ENCODE results near the gene TRMT10A. TPM values are rescaled to one million over a fixed set of nuclear protein-coding genes. Genes with fewer than 3 reads are reported as not detected.

TRMT10A gene
- total RNA-seq, 4 donors from 2014 or later, result 6.0 to 9.0 (median 6.2) TPM

DNA sequence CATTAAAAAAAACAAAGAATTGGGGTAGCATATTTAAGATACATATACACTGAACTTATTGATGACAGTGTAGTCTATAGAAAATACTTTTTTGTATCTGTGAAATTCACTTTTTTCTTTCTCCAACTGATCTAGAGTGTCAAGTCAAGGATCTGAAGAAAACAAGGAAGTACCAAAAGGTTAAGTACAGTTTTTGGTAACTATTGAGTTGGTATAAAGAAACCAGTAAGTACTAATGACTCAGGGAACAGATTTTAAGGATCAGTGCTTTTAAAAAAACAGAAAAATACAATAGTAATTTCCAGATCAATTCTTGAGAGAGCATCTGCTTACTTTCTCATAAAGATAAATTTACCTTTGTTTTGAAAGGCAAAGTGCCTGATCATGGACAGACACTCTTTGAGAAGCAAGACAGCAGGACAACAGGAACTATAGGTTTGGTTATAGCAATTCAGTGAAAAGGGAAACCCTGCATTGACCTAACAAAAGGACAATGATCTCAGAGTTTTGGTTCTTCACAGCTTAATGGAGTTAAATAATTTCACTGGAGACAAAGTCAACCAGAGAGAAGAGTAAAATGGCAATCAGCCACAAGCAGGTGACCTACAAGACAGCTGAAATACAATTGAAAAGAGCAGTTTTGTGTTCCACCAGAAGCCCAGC lies 23.4 kb downstream of the TRMT10A start:
- TF ChIP-seq, protein P1, sequence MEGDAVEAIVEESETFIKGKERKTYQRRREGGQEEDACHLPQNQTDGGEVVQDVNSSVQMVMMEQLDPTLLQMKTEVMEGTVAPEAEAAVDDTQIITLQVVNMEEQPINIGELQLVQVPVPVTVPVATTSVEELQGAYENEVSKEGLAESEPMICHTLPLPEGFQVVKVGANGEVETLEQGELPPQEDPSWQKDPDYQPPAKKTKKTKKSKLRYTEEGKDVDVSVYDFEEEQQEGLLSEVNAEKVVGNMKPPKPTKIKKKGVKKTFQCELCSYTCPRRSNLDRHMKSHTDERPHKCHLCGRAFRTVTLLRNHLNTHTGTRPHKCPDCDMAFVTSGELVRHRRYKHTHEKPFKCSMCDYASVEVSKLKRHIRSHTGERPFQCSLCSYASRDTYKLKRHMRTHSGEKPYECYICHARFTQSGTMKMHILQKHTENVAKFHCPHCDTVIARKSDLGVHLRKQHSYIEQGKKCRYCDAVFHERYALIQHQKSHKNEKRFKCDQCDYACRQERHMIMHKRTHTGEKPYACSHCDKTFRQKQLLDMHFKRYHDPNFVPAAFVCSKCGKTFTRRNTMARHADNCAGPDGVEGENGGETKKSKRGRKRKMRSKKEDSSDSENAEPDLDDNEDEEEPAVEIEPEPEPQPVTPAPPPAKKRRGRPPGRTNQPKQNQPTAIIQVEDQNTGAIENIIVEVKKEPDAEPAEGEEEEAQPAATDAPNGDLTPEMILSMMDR (IDR thresholded peaks at IDR 0.05; ENCODE audit: low read depth), result no peak

DNA sequence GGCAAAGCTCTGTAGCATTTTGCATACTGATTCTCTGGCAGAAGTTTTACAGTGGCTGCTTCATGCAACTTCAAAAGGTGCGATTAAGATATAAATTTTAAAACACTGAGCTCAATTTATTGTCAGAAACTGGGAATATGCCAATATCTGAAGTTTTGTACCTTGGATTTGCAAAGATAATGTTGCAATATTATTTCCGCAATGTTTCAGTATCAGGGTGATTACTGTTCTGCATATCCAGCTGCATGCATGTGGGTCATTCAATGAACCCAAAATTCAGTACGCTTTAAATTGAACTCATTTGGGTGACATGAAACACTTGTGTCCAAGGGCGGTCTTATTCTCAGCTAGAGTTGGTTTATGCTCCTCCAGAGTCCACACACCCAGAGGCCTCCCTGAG lies 26.2 kb downstream of the TRMT10A start:
- TF ChIP-seq, protein P1 (IDR thresholded peaks at IDR 0.05; ENCODE audit: low read depth), result no peak

DNA sequence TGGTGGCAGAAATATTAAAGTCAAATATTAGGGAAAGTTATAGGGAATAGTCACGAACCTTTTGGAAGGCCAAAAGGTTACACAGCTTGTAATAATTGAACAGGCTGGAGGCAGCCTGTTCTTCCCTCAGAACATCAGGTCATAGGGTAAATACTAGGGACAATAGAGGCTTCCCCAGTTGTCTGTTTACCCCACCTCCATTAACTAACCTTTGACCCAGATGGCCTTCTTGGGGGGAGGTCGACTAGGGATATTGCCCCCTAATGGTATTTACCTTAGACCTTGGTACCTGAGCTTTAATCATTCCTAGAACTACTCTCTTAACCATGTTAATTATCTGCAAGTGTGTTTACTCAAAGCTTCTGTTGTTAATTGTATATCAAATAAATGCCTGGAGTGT lies 27.0 kb downstream of the TRMT10A start:
- TF ChIP-seq, protein P1 (IDR thresholded peaks at IDR 0.05; ENCODE audit: low read depth), result no peak

DNA sequence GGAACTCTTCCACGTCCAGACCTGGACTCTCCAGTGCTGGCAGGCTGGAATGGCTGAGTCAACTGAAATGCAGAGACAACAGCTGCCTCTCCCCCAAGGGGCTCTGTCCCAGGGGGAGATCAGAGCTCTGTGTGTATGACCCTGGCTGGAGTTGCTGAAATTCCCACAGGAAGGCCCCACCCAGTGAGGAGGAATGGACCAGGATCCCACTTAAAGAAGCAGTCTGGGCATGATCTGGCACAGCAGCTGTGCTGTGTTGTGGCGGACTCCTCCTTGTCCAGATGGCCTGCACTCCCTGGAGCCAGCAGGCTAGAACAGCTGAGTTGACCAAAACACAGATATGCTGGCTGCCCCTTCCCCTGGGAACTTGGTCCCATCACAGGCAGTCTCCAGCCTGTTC lies 27.6 kb downstream of the TRMT10A start:
- TF ChIP-seq, protein P1 (IDR thresholded peaks at IDR 0.05; ENCODE audit: low read depth), result no peak

DNA sequence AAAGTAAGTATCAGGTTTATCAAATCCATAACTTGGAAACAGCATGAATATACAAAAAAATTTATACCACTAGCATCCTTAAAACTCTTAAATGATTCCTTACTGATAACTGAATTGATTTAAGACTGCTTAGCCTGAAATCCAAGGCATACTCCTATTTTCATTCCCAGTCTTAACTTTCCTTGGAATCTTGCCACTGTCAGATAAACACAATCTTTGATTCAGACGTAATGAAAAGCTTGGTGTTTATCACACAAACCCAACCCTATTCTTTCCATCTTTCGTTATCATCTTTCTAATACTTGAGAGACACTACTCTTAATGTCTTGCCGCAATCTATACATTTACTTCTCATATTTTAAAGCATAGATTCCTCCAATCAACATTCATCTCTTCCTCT lies 33.9 kb downstream of the TRMT10A start:
- TF ChIP-seq, protein P1 (IDR thresholded peaks at IDR 0.05; ENCODE audit: low read depth), result no peak

DNA sequence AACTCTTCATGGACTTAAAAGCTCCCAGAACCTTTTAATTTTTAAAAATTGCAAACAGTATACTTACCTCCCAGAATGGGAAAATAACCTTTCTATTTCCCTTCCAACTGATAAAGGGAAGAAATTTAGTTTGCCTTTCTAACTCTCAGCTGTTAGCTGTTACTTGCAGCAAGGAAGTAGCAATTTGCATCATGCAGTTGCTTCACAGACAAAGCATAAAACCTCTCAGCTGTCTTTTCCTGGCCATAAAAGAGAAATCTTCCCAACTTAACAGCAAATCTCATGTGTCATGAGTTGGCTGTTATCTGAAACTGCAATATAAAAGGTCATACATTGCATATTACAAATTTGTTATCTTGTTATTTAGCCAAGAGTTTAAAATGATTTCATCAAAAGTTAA lies 34.6 kb downstream of the TRMT10A start:
- TF ChIP-seq, protein P1 (IDR thresholded peaks at IDR 0.05; ENCODE audit: low read depth), result no peak

DNA sequence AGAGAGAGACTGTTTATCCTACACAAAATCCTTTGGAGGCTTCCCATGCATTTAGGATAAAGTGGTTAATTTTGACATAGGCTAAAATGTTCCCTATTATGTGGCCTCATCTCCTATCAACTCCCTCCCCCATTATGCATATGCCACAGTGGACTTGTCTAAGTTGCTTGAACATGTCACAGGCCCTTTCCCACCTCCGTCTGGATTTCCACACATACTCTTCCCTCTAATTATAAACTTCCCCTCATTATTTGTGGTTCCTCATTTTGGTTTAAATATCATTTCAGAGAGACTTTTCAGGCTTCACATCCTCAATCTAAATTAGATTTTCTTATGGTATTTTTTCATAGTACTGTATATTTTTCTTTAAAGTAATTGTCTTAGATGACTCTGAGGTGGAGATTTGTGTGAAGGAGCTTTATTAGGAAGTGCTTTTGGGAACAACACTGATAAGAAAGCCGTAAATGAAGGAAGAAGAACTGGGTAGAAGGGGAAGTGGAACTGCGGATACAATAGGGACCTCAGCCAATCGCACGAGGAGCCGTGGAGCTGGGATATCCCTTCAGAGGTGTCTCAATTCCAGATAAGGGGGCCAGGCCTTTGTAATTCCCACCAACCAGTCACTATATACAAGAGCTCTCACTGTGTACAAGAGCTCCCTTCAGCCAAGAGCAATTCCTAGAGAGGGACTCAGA lies 45.1 kb downstream of the TRMT10A start:
- TF ChIP-seq, protein P1 (IDR thresholded peaks at IDR 0.05; ENCODE audit: low read depth), result no peak
